Cardiac muscle cell (in vitro differentiated cells and primary cell): ENCODE measurements around the gene XYLT1. TPM values are rescaled to one million over a fixed set of nuclear protein-coding genes. Genes with fewer than 3 reads are reported as not detected.

Experiments used
- DNase-seq, 2 donors: peaks; one replicate each; pipeline versions ENCODE4 v3.0.0 to v3.0.0-alpha.2; 2010 to 2017; ENCODE audit warnings: low read depth in 1 of 2, low spot score in 1 of 2
- H3K27ac ChIP-seq: fragments of 200-600 bp; sonication (generic); 2 replicates; pipeline ENCODE4 v1.5.1; 2016
- H3K27me3 ChIP-seq: fragments of 200-600 bp; sonication (generic); 2 replicates; pipeline ENCODE4 v1.6.0; 2016; ENCODE audit warnings: control low read depth
- H3K36me3 ChIP-seq: fragments of 200-600 bp; sonication (generic); 2 replicates; pipeline ENCODE4 v1.5.1; 2016; ENCODE audit warnings: control low read depth
- H3K4me1 ChIP-seq: fragments of 200-600 bp; sonication (generic); 2 replicates; pipeline ENCODE4 v1.8.1; 2017; ENCODE audit warnings: low read depth, mild to moderate bottlenecking, mixed run types
- H3K4me3 ChIP-seq: fragments of 200-600 bp; sonication (generic); 2 replicates; pipeline ENCODE4 v1.5.1; 2016; ENCODE audit warnings: mild to moderate bottlenecking
- H3K9me3 ChIP-seq: fragments of 200-600 bp; sonication (generic); 2 replicates; pipeline ENCODE4 v1.5.1; 2017; ENCODE audit warnings: low read depth, mild to moderate bottlenecking, control low read depth
- polyA plus RNA-seq: library from polyadenylated mRNA; unstranded; fragments of >200 nt; fragmentation: Nextera tagmentation; extraction: Ambion mirVana; gene quantifications from 2 replicates; pipeline ENCODE4 v1.2.1, GENCODE V29; 2016
- total RNA-seq: library from RNA; depleted of rRNA; stranded (reverse); fragments of >200 nt; gene quantifications from 2 replicates; pipeline ENCODE4 v1.2.3, GENCODE V29; 2016
- TF ChIP-seq, protein P1 (sequence below): IDR thresholded peaks from 2 replicates; pipeline ENCODE4 v1.5.1; 2012; ENCODE audit warnings: low read depth, mild to moderate bottlenecking, low read length

The XYLT1 gene
- total and polyA plus RNA-seq, 2 experiments from 2014 or later, result 3.1 to 7.2 TPM

DNA sequence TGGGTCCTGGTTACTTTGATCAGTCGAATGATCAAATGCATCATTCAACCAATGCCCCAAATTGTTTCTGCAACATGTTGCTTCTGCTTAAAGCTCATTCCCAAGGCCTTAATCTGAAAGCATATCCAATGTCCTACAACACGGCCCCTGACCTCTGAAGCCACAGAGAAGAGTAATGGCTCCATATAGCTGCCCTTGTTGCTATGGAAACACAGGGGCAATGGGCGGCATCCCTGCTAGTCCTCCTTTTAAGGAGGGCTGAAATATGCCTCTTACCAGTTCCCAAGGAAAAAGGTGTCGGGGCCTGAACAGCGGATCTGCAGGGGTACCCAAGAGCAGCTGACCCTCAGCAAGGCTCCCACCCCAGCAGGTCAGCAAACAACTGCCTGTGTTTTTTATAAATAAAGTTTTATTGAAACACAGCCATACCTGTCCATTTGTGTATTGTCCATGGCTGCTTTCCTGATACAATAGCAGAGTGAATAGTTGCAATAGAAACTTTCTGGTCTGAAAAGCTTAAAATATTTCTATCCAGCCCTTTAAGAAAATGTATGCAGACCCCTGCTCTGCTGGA is 210.4 kb downstream of the XYLT1 start:
- no peaks in the 10 kb centered on the region for H3K4me1 ChIP-seq
- H3K27ac ChIP-seq, result no peak overlapping the region
- no peaks in the 10 kb centered on the region for H3K27me3 ChIP-seq
- H3K36me3 ChIP-seq, result no peaks in the 10 kb centered on the region
- no peak for DNase-seq
- no peak overlapping the region for H3K4me3 ChIP-seq
- H3K9me3 ChIP-seq, result no peaks in the 10 kb centered on the region
- TF ChIP-seq, protein P1, sequence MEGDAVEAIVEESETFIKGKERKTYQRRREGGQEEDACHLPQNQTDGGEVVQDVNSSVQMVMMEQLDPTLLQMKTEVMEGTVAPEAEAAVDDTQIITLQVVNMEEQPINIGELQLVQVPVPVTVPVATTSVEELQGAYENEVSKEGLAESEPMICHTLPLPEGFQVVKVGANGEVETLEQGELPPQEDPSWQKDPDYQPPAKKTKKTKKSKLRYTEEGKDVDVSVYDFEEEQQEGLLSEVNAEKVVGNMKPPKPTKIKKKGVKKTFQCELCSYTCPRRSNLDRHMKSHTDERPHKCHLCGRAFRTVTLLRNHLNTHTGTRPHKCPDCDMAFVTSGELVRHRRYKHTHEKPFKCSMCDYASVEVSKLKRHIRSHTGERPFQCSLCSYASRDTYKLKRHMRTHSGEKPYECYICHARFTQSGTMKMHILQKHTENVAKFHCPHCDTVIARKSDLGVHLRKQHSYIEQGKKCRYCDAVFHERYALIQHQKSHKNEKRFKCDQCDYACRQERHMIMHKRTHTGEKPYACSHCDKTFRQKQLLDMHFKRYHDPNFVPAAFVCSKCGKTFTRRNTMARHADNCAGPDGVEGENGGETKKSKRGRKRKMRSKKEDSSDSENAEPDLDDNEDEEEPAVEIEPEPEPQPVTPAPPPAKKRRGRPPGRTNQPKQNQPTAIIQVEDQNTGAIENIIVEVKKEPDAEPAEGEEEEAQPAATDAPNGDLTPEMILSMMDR, result no peak

DNA sequence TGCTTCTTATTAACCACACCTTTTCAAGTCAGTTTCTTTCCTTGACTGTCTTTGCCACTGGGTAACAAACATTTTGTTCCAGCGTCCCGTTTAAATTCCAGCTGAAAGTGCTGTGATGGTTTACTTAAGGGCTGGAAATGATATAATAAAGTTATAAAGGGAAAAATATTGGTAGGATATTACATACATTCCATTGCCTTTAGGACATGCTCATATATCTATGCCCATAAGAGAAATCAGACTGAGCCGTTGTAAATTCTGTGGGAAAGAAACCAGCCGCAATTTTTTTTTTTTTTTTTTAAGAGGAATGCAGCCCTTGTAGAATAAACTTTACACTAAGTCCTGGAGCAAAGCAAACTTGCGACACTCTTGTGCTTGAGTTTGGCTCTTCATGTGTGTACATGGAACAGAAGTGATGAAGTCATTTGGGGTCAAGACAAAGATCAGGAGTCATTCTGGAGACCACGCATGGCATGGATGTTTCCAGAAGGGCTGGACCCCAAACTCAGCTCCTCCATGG is 210.9 kb downstream of the XYLT1 start:
- Histone ChIP-seq H3K4me1 (no peaks in the 10 kb centered on the region), H3K36me3 (no peaks in the 10 kb centered on the region), H3K4me3 (no peak overlapping the region), H3K27me3 (no peaks in the 10 kb centered on the region), H3K27ac (no peak overlapping the region), H3K9me3 (no peaks in the 10 kb centered on the region)
- no peak for DNase-seq
- TF ChIP-seq, protein P1, result no peak

DNA sequence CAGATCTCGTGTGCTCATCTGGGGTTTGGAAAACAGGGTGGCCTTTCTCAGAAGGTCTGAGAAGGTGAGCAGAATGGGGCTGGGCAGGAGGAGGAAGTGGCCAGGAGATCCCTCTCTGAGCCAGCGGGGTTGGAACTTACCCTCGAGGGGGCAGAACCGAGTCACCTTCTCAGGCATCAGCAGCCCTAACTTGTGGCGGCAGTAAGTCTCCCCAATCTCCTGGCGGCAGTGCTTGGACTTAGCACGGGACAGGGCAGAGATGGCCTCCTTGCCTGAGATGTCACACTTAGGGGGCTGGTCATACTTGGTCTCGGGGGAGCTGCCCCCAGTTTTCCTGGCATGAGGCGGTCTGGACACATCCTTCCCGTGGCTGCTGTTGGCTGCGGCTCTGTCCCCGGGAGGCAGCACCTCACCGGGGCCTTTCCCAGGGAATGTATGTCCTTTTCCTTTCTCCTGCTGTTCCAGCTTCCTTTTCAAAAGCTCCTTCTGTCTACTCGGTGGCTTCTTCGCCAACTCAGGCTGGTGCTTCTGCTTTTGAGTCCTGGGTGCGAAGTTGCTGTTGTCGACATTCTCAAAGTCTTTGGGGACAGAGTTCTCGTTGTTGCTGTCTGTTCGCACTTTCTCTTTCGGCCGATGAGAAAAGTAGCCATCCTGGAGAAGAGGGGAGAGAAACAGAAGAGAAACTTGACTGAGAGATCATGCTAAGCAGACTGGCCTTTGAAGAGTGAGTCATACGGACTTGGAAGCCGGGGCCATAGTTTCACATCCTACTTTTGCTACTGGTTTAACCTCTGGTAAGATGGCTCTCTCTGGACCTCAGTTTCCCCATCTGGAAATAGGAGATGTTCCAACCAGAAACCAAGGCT is 211.7 kb downstream of the XYLT1 start:
- H3K4me1 ChIP-seq, result no peaks in the 10 kb centered on the region
- H3K4me3 ChIP-seq, result no peak overlapping the region
- no peaks in the 10 kb centered on the region for H3K27me3 ChIP-seq
- no peak overlapping the region for H3K27ac ChIP-seq
- H3K9me3 ChIP-seq, result no peaks in the 10 kb centered on the region
- TF ChIP-seq, protein P1, result no peak
- no peak for DNase-seq
- no peaks in the 10 kb centered on the region for H3K36me3 ChIP-seq

DNA sequence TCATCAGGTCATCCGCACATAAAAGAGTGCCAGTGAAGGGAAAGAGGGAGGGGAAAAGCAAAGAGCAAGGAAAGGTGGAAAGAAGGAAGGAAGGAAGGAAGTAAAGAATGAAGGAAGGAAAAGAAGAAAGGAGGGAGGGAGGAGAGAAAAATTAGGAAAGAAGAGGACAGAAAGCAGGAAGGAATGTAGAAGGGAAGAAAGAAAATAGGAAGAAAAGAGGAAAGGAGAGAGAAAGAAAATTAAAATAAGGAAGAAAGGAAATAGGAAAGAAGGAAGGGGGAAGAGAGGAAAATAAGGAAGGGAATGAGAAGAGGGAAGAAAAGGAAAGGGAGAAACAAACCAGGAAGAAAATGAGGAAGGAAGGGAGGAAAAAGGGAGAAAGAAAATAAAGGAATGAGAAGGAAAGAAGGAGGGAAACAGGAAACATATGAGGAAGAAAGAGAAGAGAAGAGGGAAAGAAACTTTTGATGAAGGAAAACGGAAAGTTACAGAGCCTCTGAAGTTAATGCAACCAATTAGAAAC is 212.6 kb downstream of the XYLT1 start:
- no peak for DNase-seq
- Histone ChIP-seq H3K27ac (no peak overlapping the region), H3K4me3 (no peak overlapping the region), H3K36me3 (no peaks in the 10 kb centered on the region), H3K27me3 (no peaks in the 10 kb centered on the region), H3K9me3 (no peaks in the 10 kb centered on the region), H3K4me1 (no peaks in the 10 kb centered on the region)
- TF ChIP-seq, protein P1, result no peak

DNA sequence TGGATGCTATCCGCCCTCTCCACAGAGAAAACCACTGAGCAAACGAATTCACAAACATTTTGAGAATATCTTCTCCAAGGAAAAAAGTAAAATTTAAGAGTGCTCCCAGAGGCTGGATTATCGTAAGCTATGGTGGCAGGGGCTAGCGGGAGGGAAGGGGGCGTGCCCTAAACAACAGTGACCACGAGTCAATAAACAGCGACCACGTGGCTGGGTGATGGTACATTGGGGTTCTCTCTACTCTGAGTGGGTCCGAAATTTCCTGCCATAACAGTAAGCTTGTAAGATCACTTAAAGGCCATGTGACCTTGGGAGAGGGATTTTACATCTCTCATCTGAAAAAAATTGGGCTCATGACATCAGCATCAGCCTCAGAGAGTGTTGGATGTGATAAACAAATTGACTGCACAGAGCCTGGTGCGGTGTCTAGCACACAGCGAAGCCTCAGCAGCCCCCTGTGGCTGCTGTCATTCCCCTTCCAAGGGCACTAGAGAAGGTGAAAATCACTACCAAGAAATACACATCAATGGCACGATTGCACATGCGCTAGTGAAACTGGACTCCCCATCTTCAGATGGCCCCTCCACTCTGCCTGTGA is 213.2 kb downstream of the XYLT1 start:
- Histone ChIP-seq H3K9me3 (no peaks in the 10 kb centered on the region), H3K4me3 (no peak overlapping the region), H3K36me3 (no peaks in the 10 kb centered on the region), H3K27me3 (no peaks in the 10 kb centered on the region), H3K4me1 (no peaks in the 10 kb centered on the region), H3K27ac (no peak overlapping the region)
- TF ChIP-seq, protein P1, result no peak
- DNase-seq, result no peak
